Body of pancreas (tissue), 4 donors: ENCODE data around the gene EBF4. TPM values are rescaled to one million over a fixed set of nuclear protein-coding genes. Genes with fewer than 3 reads are reported as not detected.

Source experiments
- ATAC-seq: fragments of 150-250 bp; one replicate; pipeline ENCODE4 v1.9.1; 2016
- DNase-seq, 4 donors: peaks; one replicate each; pipeline ENCODE4 v3.0.0-alpha.2; 2019
- H3K27ac ChIP-seq, 4 donors: fragments of 200-600 bp; sonication (generic); 1 replicate in 3 of 4; 2 replicates in 1 of 4; pipeline versions ENCODE4 v1.5.1 to v1.6.1; 2016 to 2019; ENCODE audit warnings: mild to moderate bottlenecking in 1 of 4, mixed read lengths in 1 of 4, moderate library complexity in 1 of 4
- H3K27me3 ChIP-seq, 2 donors: fragments of 200-600 bp; sonication (generic); one replicate each; pipeline ENCODE4 v1.6.0; 2016; ENCODE audit warnings: mild to moderate bottlenecking in 1 of 2
- H3K36me3 ChIP-seq, 2 donors: fragments of 200-600 bp; sonication (generic); replicated peaks in 1 of 2; 2 replicates each; pipeline ENCODE4 v1.5.1; 2016; ENCODE audit warnings: low read depth in 2 of 2; ENCODE audit not compliant: insufficient read depth in 1 of 2
- H3K4me1 ChIP-seq: fragments of 200-600 bp; sonication (generic); one replicate; pipeline ENCODE4 v1.6.0; 2016
- H3K4me3 ChIP-seq, 2 donors: fragments of 200-600 bp; sonication (generic); 1 replicate in 1 of 2; 2 replicates in 1 of 2; pipeline ENCODE4 v1.5.1; 2016 to 2019
- H3K9me3 ChIP-seq, 3 donors: fragments of 200-600 bp; sonication (generic); 1 replicate in 2 of 3; 2 replicates in 1 of 3; pipeline ENCODE4 v1.5.1; 2016
- CTCF ChIP-seq, 7 experiments: fragments of 450-650 bp in 4 of 7; fragments of 200-600 bp in 3 of 7; sonication (generic) in 3 of 7; IDR thresholded peaks; one replicate each; pipeline ENCODE4 v1.5.1; 2016 to 2019; ENCODE audit warnings: antibody characterized with exemption in 7 of 7
- POLR2A ChIP-seq, 3 donors: fragments of 450-650 bp; IDR thresholded peaks; one replicate each; pipeline ENCODE4 v1.6.1; 2016; ENCODE audit warnings: antibody characterized with exemption in 3 of 3, mild to moderate bottlenecking in 2 of 3
- WGBS, 2 donors: methylation state at CpG; one replicate each; pipeline ENCODE4 v1.1.5; 2017; 5-methylcytosine and 5-hydroxymethylcytosine counted together
- intact Hi-C: fragments of 100-400 bp; cut with DNase I; formaldehyde crosslinking; loops from one replicate; pipeline ENCODE4 v1.15.1; 2023
- total RNA-seq, 2 donors: library from RNA; depleted of rRNA; stranded (reverse); fragments of >200 nt; gene quantifications; one replicate each; pipeline ENCODE4 v1.1.0, GENCODE V29; 2016

Gene EBF4
- total RNA-seq, result 10 to 100 TPM in 1 of 2 donors, 1 to 10 TPM in 1; 9.6 to 13.0 TPM

- WGBS, 2 donors, result 3 to 8% methylated on average over 34 to 48 of the region's 106 CpGs
- H3K27me3 ChIP-seq, result peaks cover 0 to 6% of the 10 kb centered on the region in 2 donors
- DNase-seq (peak; percentile 44 to 67 (median 52)), ATAC-seq (peak; percentile 76)
- TF ChIP-seq CTCF (IDR thresholded peaks at IDR 0.05), result no peak
- peak; percentile 18 to 46 (median 19) for TF ChIP-seq POLR2A (IDR thresholded peaks at IDR 0.05)
- intact Hi-C loops, result no loop called here
- H3K27ac ChIP-seq, result peak within 1 kb of the TSS; percentile 59 to 77 (median 66)
- H3K9me3 ChIP-seq, result no peaks in the 10 kb centered on the region
- H3K36me3 ChIP-seq, result no peaks in the 10 kb centered on the region
- peaks cover 14% of the 10 kb centered on the region for H3K4me1 ChIP-seq
- H3K4me3 ChIP-seq, result peak within 1 kb of the TSS in 1 of 2 donors; percentile 22
Observed at GRCh38 chr20:2692036-2692885, at the start of gene EBF4. TSS of gene EBF4 (plus strand) at chr20:2692780. CDS start at chr20:2693646, 866 bp downstream.

- Histone ChIP-seq H3K4me1 (no peaks in the 10 kb centered on the region), H3K4me3 (no peak overlapping the region), H3K27me3 (no peaks in the 10 kb centered on the region), H3K27ac (no peak overlapping the region), H3K36me3 (no peaks in the 10 kb centered on the region), H3K9me3 (no peaks in the 10 kb centered on the region)
- intact Hi-C loops, result loop anchor here (10.0 kb wide), 1 partner anchor 119 kb away; no protein-coding TSS in a partner anchor
- no peak for ATAC-seq
- DNase-seq, result no peak
- TF ChIP-seq CTCF (IDR thresholded peaks at IDR 0.05), result no peak
- no peak for TF ChIP-seq POLR2A (IDR thresholded peaks at IDR 0.05)
- WGBS, 2 donors, result 94 to 100% methylated on average over 1 of the region's 1 CpG
Observed at GRCh38 chr20:2643708-2644107, 48.9 kb upstream of the EBF4 start.

- DNase-seq (peak; percentile 90 to 94 (median 92)), ATAC-seq (peak; percentile 98)
- Histone ChIP-seq H3K4me3 (peak within 1 kb of the TSS; percentile 93 to 95), H3K4me1 (peaks cover 29% of the 10 kb centered on the region), H3K9me3 (no peaks in the 10 kb centered on the region), H3K27ac (peak within 1 kb of the TSS; percentile 64 to 92 (median 81)), H3K36me3 (peaks cover 0 to 27% of the 10 kb centered on the region in 2 donors), H3K27me3 (no peaks in the 10 kb centered on the region)
- TF ChIP-seq POLR2A (IDR thresholded peaks at IDR 0.05), result peak; percentile 79 to 82 (median 80)
- peak in 1 of 7 experiments; percentile 4 for TF ChIP-seq CTCF (IDR thresholded peaks at IDR 0.05)
- intact Hi-C loops, result no loop called here
- WGBS, 2 donors, result 0% methylated on average over 32 to 93 of the region's 101 CpGs
Observed at GRCh38 chr20:2651772-2652723, 40.5 kb upstream of the EBF4 start, which contains the start of gene NOP56. TSS of gene NOP56 (plus strand) at chr20:2652632. CDS start at chr20:2652661, 29 bp downstream.

- ATAC-seq (peak; percentile 47), DNase-seq (peak in 1 of 4 donors; percentile 14)
- Histone ChIP-seq H3K27ac (peak overlapping the region; percentile 64 to 92 (median 81)), H3K27me3 (no peaks in the 10 kb centered on the region), H3K4me3 (peak overlapping the region; percentile 93 to 95), H3K4me1 (peaks cover 29% of the 10 kb centered on the region), H3K9me3 (no peaks in the 10 kb centered on the region), H3K36me3 (peaks cover 3 to 32% of the 10 kb centered on the region in 2 donors)
- WGBS, 2 donors, result 0 to 1% methylated on average over 15 to 55 of the region's 56 CpGs
- TF ChIP-seq POLR2A (IDR thresholded peaks at IDR 0.05) (no peak), CTCF (IDR thresholded peaks at IDR 0.05) (no peak)
- intact Hi-C loops, result no loop called here
Observed at GRCh38 chr20:2652724-2653555, 39.6 kb upstream of the EBF4 start.
